GM12891 (cell line): ENCODE results near the gene EDNRB.

ENCODE experiments used
- POLR2A ChIP-seq: IDR thresholded peaks from 2 replicates; pipeline ENCODE4 v1.6.1; 2011; ENCODE audit warnings: low read depth, low read length, control low read depth
- POLR2AphosphoS5 ChIP-seq: IDR thresholded peaks from 2 replicates; pipeline ENCODE4 v1.6.1; 2011; ENCODE audit warnings: low read depth, low read length, control low read depth
- POU2F2 ChIP-seq: IDR thresholded peaks from 2 replicates; pipeline ENCODE4 v1.6.1; 2011; ENCODE audit warnings: low read depth, mild to moderate bottlenecking, control low read depth, low read length, moderate library complexity
- SPI1 ChIP-seq: IDR thresholded peaks from 2 replicates; pipeline ENCODE4 v1.6.1; 2011; ENCODE audit warnings: low read depth, low read length, control low read depth
- TAF1 ChIP-seq: IDR thresholded peaks from 2 replicates; pipeline ENCODE4 v1.6.1; 2011; ENCODE audit warnings: low read depth, low read length, control low read depth

DNA sequence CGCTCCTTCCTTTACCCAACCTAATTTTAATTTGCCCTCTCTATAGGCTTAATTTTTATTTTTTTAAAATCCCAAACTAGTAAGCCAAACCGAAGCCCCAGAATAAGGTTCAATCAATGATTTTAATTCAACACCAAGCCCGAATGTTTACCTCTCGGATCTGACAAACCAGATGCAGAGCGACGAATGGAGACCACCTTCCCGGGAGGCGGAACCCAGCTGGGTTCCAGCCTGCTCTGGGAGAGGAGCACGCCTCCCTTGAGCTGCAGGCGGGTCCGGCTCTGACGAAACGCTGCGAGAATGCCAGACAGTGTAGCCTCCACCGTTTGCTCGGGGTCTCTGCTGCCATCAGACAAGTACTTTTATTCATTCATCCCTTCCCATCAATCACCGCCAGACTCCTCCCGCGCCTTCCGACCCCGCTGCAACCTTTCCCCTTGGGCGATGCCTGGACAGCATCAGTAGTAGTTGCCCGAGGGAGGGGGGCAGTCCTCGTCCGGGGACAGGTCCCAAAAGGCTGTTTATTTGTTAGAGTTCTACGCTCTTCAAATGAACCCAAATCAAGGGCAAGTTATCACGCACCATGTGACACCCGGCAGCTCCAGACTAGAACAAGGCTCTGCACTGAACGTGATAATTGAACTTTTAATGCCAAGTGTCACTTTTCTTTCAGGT lies 752 bp upstream of the EDNRB start:
- no peak for TF ChIP-seq SPI1
- no peak for TF ChIP-seq POLR2A
- TF ChIP-seq TAF1 = no peak
- no peak for TF ChIP-seq POLR2AphosphoS5
- TF ChIP-seq POU2F2 = no peak
